Measurements from ENCODE around the gene DHFR2. TPM values are rescaled to one million over a fixed set of nuclear protein-coding genes. Genes with fewer than 3 reads are reported as not detected.

DHFR2 gene
- total RNA-seq, 4 donors from 2014 or later, result 6.0 to 16.7 (median 6.6) TPM

GRCh38 chr3:94020293-94020692 is 42.4 kb downstream of the DHFR2 start:
- H3K27me3 ChIP-seq, result no peaks in the 10 kb centered on the region
- peaks cover 0 to 32% (median 9%) of the 10 kb centered on the region in 4 donors for H3K4me1 ChIP-seq
- in situ Hi-C loops (cut with MboI; ENCODE audit: low pct_ligation_motif_present in 1 of 4, low pct_unique_long_range_greater_than_20kb in 1 of 4, low sequenced_read_pairs in 3 of 4) (no loop called here), intact Hi-C loops (cut with DNase I; ENCODE audit: low total_unique reads) (no loop called here)
- no peak for DNase-seq
- no peaks in the 10 kb centered on the region for H3K9me3 ChIP-seq
- no peak for TF ChIP-seq POLR2A (IDR thresholded peaks at IDR 0.05)
- no peak overlapping the region for H3K27ac ChIP-seq
- H3K4me3 ChIP-seq, result no peak overlapping the region
- 55 to 62% methylated on average over 3 of the region's 3 CpGs for WGBS, 2 donors (ENCODE audit: low coverage in 1 of 2)
- H3K36me3 ChIP-seq, result peaks cover 0 to under 1% (median 0%) of the 10 kb centered on the region in 4 donors

- DNase-seq, result no peak
- TF ChIP-seq POLR2AphosphoS5 (IDR thresholded peaks at IDR 0.05) (no peak), POLR2A (IDR thresholded peaks at IDR 0.05) (no peak), EP300 (IDR thresholded peaks at IDR 0.05; ENCODE audit: low read depth) (no peak), CTCF (IDR thresholded peaks at IDR 0.05) (no peak)
- Histone ChIP-seq H3K9me3 (no peaks in the 10 kb centered on the region), H3K36me3 (peaks cover 0 to 6% (median 0%) of the 10 kb centered on the region in 4 donors), H3K4me1 (peaks cover 0 to 29% (median 7%) of the 10 kb centered on the region in 4 donors), H3K4me3 (no peak overlapping the region), H3K27ac (no peak overlapping the region), H3K27me3 (no peaks in the 10 kb centered on the region)
- intact Hi-C loops (cut with DNase I; ENCODE audit: low total_unique reads) (no loop called here), in situ Hi-C loops (cut with MboI; ENCODE audit: low pct_ligation_motif_present in 1 of 4, low pct_unique_long_range_greater_than_20kb in 1 of 4, low sequenced_read_pairs in 3 of 4) (no loop called here)
- 89 to 95% methylated on average over 2 of the region's 2 CpGs for WGBS, 2 donors (ENCODE audit: low coverage in 1 of 2)
Measured at GRCh38 chr3:94019659-94020058, 43.1 kb downstream of the DHFR2 start.

- intact Hi-C loops (cut with DNase I; ENCODE audit: low total_unique reads), result no loop called here
Measured at GRCh38 chr3:94015025-94015424, 47.7 kb downstream of the DHFR2 start.

GRCh38 chr3:94012185-94012584 is 50.5 kb downstream of the DHFR2 start:
- WGBS, 2 donors (ENCODE audit: low coverage in 1 of 2), result 84 to 85% methylated on average over 1 of the region's 1 CpG
- DNase-seq, result no peak
- Histone ChIP-seq H3K9me3 (no peaks in the 10 kb centered on the region), H3K27ac (no peak overlapping the region), H3K36me3 (peaks cover 0 to 11% (median 0%) of the 10 kb centered on the region in 4 donors), H3K27me3 (no peaks in the 10 kb centered on the region), H3K4me3 (no peak overlapping the region), H3K4me1 (no peaks in the 10 kb centered on the region)
- TF ChIP-seq POLR2AphosphoS5 (IDR thresholded peaks at IDR 0.05) (no peak), POLR2A (IDR thresholded peaks at IDR 0.05) (no peak)
- in situ Hi-C loops (cut with MboI; ENCODE audit: low pct_ligation_motif_present in 1 of 4, low pct_unique_long_range_greater_than_20kb in 1 of 4, low sequenced_read_pairs in 3 of 4) (no loop called here), intact Hi-C loops (cut with DNase I; ENCODE audit: low total_unique reads) (no loop called here)

More at GRCh38 chr3:94015025-94015424, 47.7 kb downstream of the DHFR2 start:
- WGBS, 2 donors (ENCODE audit: low coverage in 1 of 2), result 67 to 85% methylated on average over 1 of the region's 1 CpG
- Histone ChIP-seq H3K9me3 (no peaks in the 10 kb centered on the region), H3K4me1 (no peaks in the 10 kb centered on the region), H3K36me3 (peaks cover 0 to 11% (median 0%) of the 10 kb centered on the region in 4 donors), H3K27ac (no peak overlapping the region), H3K27me3 (no peaks in the 10 kb centered on the region), H3K4me3 (no peak overlapping the region)
- no peak for TF ChIP-seq POLR2A (IDR thresholded peaks at IDR 0.05)
- TF ChIP-seq POLR2AphosphoS5 (IDR thresholded peaks at IDR 0.05), result no peak
- no peak for TF ChIP-seq CTCF (IDR thresholded peaks at IDR 0.05)
- TF ChIP-seq EP300 (IDR thresholded peaks at IDR 0.05; ENCODE audit: low read depth), result no peak
- in situ Hi-C loops (cut with MboI; ENCODE audit: low pct_ligation_motif_present in 1 of 4, low pct_unique_long_range_greater_than_20kb in 1 of 4, low sequenced_read_pairs in 3 of 4), result no loop called here
- DNase-seq, result no peak

GRCh38 chr3:94011233-94011711 is 51.4 kb downstream of the DHFR2 start:
- WGBS, 2 donors (ENCODE audit: low coverage in 1 of 2), result 55 to 73% methylated on average over 3 of the region's 3 CpGs
- in situ Hi-C loops (cut with MboI; ENCODE audit: low pct_ligation_motif_present in 1 of 4, low pct_unique_long_range_greater_than_20kb in 1 of 4, low sequenced_read_pairs in 3 of 4), result no loop called here
- no peaks in the 10 kb centered on the region for H3K9me3 ChIP-seq
- TF ChIP-seq CTCF (IDR thresholded peaks at IDR 0.05), result no peak
- TF ChIP-seq POLR2A (IDR thresholded peaks at IDR 0.05), result no peak
- TF ChIP-seq POLR2AphosphoS5 (IDR thresholded peaks at IDR 0.05), result no peak
- TF ChIP-seq EP300 (IDR thresholded peaks at IDR 0.05; ENCODE audit: low read depth), result no peak
- no peak overlapping the region for H3K27ac ChIP-seq
- peaks cover 0 to 11% (median 0%) of the 10 kb centered on the region in 4 donors for H3K36me3 ChIP-seq
- intact Hi-C loops (cut with DNase I; ENCODE audit: low total_unique reads), result no loop called here
- no peaks in the 10 kb centered on the region for H3K27me3 ChIP-seq
- no peak overlapping the region for H3K4me3 ChIP-seq
- no peaks in the 10 kb centered on the region for H3K4me1 ChIP-seq
- DNase-seq, result no peak
